Measurements from ENCODE around the gene EXD2.
"Not testable (repeated sequence)": the region's sequence is repeated elsewhere in the genome, so short reads cannot be mapped to it uniquely, and the experiment has no call there.

EXD2 gene

GRCh38 chr14:69161590-69161989 is 29.7 kb upstream of the EXD2 start:
- Histone ChIP-seq H3K4me3 (replicated peaks; ENCODE audit: insufficient read depth, low read length) (no peak overlapping the region), H3K27ac (replicated peaks) (no peak overlapping the region), H3K27me3 (ENCODE audit: insufficient read depth, poor library complexity, severe bottlenecking) (no peaks in the 10 kb centered on the region)
- DNase-seq (ENCODE audit: low read depth in 1 of 2, low spot score in 1 of 2), result no peak
- TF ChIP-seq POLR2AphosphoS5 (IDR thresholded peaks at IDR 0.05; ENCODE audit: low read depth) (no peak), REST (IDR thresholded peaks at IDR 0.05; ENCODE audit: insufficient replicate concordance, low read depth) (no peak), CTCF (IDR thresholded peaks at IDR 0.05; ENCODE audit: insufficient read depth, low read length) (no peak), SPI1 (IDR thresholded peaks at IDR 0.05; ENCODE audit: borderline replicate concordance, low read depth) (no peak), GABPA (IDR thresholded peaks at IDR 0.05; ENCODE audit: low read depth) (no peak)

- H3K27me3 ChIP-seq (ENCODE audit: insufficient read depth, poor library complexity, severe bottlenecking); DNase-seq (ENCODE audit: low read depth in 1 of 2, low spot score in 1 of 2); H3K4me3 ChIP-seq (replicated peaks; ENCODE audit: insufficient read depth, low read length); H3K27ac ChIP-seq (replicated peaks): not testable (repeated sequence)
Measured at GRCh38 chr14:69165787-69166186, 25.5 kb upstream of the EXD2 start.

GRCh38 chr14:69170839-69171238 is 20.5 kb upstream of the EXD2 start:
- TF ChIP-seq POLR2AphosphoS5 (IDR thresholded peaks at IDR 0.05; ENCODE audit: low read depth) (no peak), GABPA (IDR thresholded peaks at IDR 0.05; ENCODE audit: low read depth) (no peak), CTCF (IDR thresholded peaks at IDR 0.05; ENCODE audit: insufficient read depth, low read length) (no peak), REST (IDR thresholded peaks at IDR 0.05; ENCODE audit: insufficient replicate concordance, low read depth) (no peak), SPI1 (IDR thresholded peaks at IDR 0.05; ENCODE audit: borderline replicate concordance, low read depth) (no peak)
- Histone ChIP-seq H3K27me3 (ENCODE audit: insufficient read depth, poor library complexity, severe bottlenecking) (no peaks in the 10 kb centered on the region), H3K4me3 (replicated peaks; ENCODE audit: insufficient read depth, low read length) (no peak overlapping the region), H3K27ac (replicated peaks) (no peak overlapping the region)
- no peak for DNase-seq (ENCODE audit: low read depth in 1 of 2, low spot score in 1 of 2)

- no peak overlapping the region for H3K4me3 ChIP-seq (replicated peaks; ENCODE audit: insufficient read depth, low read length)
- H3K27ac ChIP-seq (replicated peaks), result no peak overlapping the region
- no peak for DNase-seq (ENCODE audit: low read depth in 1 of 2, low spot score in 1 of 2)
- H3K27me3 ChIP-seq (ENCODE audit: insufficient read depth, poor library complexity, severe bottlenecking), result no peaks in the 10 kb centered on the region
- TF ChIP-seq REST (IDR thresholded peaks at IDR 0.05; ENCODE audit: insufficient replicate concordance, low read depth) (no peak), GABPA (IDR thresholded peaks at IDR 0.05; ENCODE audit: low read depth) (no peak)
Measured at GRCh38 chr14:69171569-69171968, 19.7 kb upstream of the EXD2 start.
